SK-N-SH (cell line): ENCODE results near the gene SCAMP5. TPM values are rescaled to one million over a fixed set of nuclear protein-coding genes. Genes with fewer than 3 reads are reported as not detected.

Experiments
- CTCF ChIA-PET: fragments of 300-600, 350-600 bp; formaldehyde crosslinking; extraction: SDS; loops from one replicate; lab custom pipeline; 2021; lab: Yijun Ruan, JAX
- POLR2A ChIA-PET: fragments of 350-600 bp; sonication (Branson Sonifier 250); formaldehyde crosslinking; extraction: SDS; loops from one replicate; lab custom pipeline; 2020; ENCODE audit warnings: antibody characterized with exemption, inconsistent platforms; lab: Yijun Ruan, JAX
- DNase-seq: peaks from one replicate; pipeline ENCODE4 v3.0.0; 2012
- H2AFZ ChIP-seq: fragments of 200-600 bp; sonication (generic); 2 replicates; pipeline ENCODE4 v1.8.1; 2016; ENCODE audit warnings: antibody characterized with exemption, mild to moderate bottlenecking, low read depth
- H3F3A ChIP-seq: fragments of 200-600 bp; sonication (generic); replicated peaks from 2 replicates; pipeline ENCODE3; 2016; ENCODE audit warnings: antibody characterized with exemption, mild to moderate bottlenecking; ENCODE audit not compliant: insufficient read depth
- H3K27ac ChIP-seq, 2 experiments: fragments of 200-500 bp in 1 of 2; fragments of 200-600 bp in 1 of 2; sonication (Bioruptor generic) in 1 of 2; sonication (generic), shearing (Covaris generic) in 1 of 2; 2 replicates each; pipeline versions ENCODE4 v1.5.1 to v1.6.1; 2014 to 2016; ENCODE audit warnings: low read depth in 2 of 2, inconsistent platforms in 1 of 2, low read length in 1 of 2, mild to moderate bottlenecking in 1 of 2, mixed read lengths in 1 of 2
- H3K27me3 ChIP-seq: fragments of 200-600 bp; sonication (generic), shearing (Covaris generic); 2 replicates; pipeline ENCODE4 v1.6.1; 2016; ENCODE audit warnings: mixed run types; ENCODE audit not compliant: insufficient read depth
- H3K36me3 ChIP-seq, 2 experiments: fragments of 200-500 bp in 1 of 2; fragments of 200-600 bp in 1 of 2; sonication (Bioruptor generic) in 1 of 2; sonication (generic) in 1 of 2; replicated peaks in 1 of 2; 2 replicates each; pipeline versions ENCODE3 to v1.5.1; 2014 to 2016; ENCODE audit warnings: low read length in 1 of 2, mild to moderate bottlenecking in 1 of 2; ENCODE audit not compliant: insufficient read depth in 2 of 2, control insufficient read depth in 1 of 2
- H3K4me1 ChIP-seq, 2 experiments: fragments of 200-500 bp in 1 of 2; fragments of 200-600 bp in 1 of 2; sonication (Bioruptor generic) in 1 of 2; sonication (generic), shearing (Covaris generic) in 1 of 2; 2 replicates each; pipeline versions ENCODE4 v1.5.1 to v1.6.1; 2014 to 2016; ENCODE audit warnings: low read depth in 1 of 2, low read length in 1 of 2, mixed run types in 1 of 2; ENCODE audit not compliant: insufficient read depth in 2 of 2, control insufficient read depth in 1 of 2
- H3K4me2 ChIP-seq: fragments of 200-600 bp; sonication (generic), shearing (Covaris generic); 2 replicates; pipeline ENCODE4 v1.6.1; 2017; ENCODE audit warnings: mixed run types
- H3K4me3 ChIP-seq, 2 experiments: fragments of 200-500 bp in 1 of 2; fragments of 200-600 bp in 1 of 2; sonication (Bioruptor generic) in 1 of 2; sonication (generic), shearing (Covaris generic) in 1 of 2; 2 replicates each; pipeline versions ENCODE4 v1.5.1 to v1.8.1; 2014 to 2016; ENCODE audit warnings: low read depth in 2 of 2, inconsistent platforms in 1 of 2, low read length in 1 of 2, mild to moderate bottlenecking in 1 of 2, mixed read lengths in 1 of 2, moderate library complexity in 1 of 2
- H3K79me2 ChIP-seq: fragments of 200-600 bp; sonication (generic); 2 replicates; pipeline ENCODE4 v1.8.1; 2017; ENCODE audit warnings: mild to moderate bottlenecking; ENCODE audit not compliant: insufficient read depth
- H3K9ac ChIP-seq: fragments of 200-600 bp; sonication (generic); 2 replicates; pipeline ENCODE4 v1.6.1; 2017; ENCODE audit warnings: mixed run types
- H3K9me2 ChIP-seq: fragments of 200-600 bp; sonication (generic); 2 replicates; pipeline ENCODE4 v1.6.1; 2017; ENCODE audit warnings: mixed run types
- H3K9me3 ChIP-seq: fragments of 200-600 bp; sonication (generic); 2 replicates; pipeline ENCODE4 v1.6.1; 2017; ENCODE audit warnings: mixed run types, mild to moderate bottlenecking, moderate library complexity
- H4K20me1 ChIP-seq: fragments of 200-600 bp; sonication (generic); 2 replicates; pipeline ENCODE4 v1.6.1; 2017; ENCODE audit warnings: mild to moderate bottlenecking, mixed run types; ENCODE audit not compliant: insufficient read depth
- CHD2 ChIP-seq: fragments of 150-350 bp; IDR thresholded peaks from 2 replicates; pipeline ENCODE4 v1.6.1; 2018; ENCODE audit warnings: low read length; ENCODE audit not compliant: partially characterized antibody
- CTCF ChIP-seq: fragments of 200-600 bp; sonication (generic); IDR thresholded peaks from 2 replicates; pipeline ENCODE4 v1.6.1; 2017; ENCODE audit warnings: antibody characterized with exemption, mild to moderate bottlenecking, moderate library complexity
- ELF1 ChIP-seq: IDR thresholded peaks from 2 replicates; pipeline ENCODE4 v1.4.0; 2012
- EP300 ChIP-seq, 2 experiments: IDR thresholded peaks; 2 replicates each; pipeline versions ENCODE4 v1.4.0 to v1.6.1; 2012; ENCODE audit warnings: borderline replicate concordance in 1 of 2, low read depth in 1 of 2, low read length in 1 of 2
- FOSL2 ChIP-seq: IDR thresholded peaks from 2 replicates; pipeline ENCODE4 v1.4.0; 2012; ENCODE audit warnings: low read depth, mild to moderate bottlenecking, moderate library complexity, borderline replicate concordance
- FOXJ3 ChIP-seq: sonication (generic); formaldehyde crosslinking; IDR thresholded peaks from 2 replicates; pipeline ENCODE4 v1.5.1; 2020; ENCODE audit warnings: mild to moderate bottlenecking, missing genetic modification reagents
- IRF3 ChIP-seq: fragments of 150-350 bp; IDR thresholded peaks from 2 replicates; pipeline ENCODE4 v1.6.1; 2016; ENCODE audit warnings: mild to moderate bottlenecking, low read depth, low read length
- MAX ChIP-seq: IDR thresholded peaks from 2 replicates; pipeline ENCODE4 v1.4.0; 2012; ENCODE audit warnings: low read depth
- NFIC ChIP-seq: IDR thresholded peaks from 2 replicates; pipeline ENCODE4 v1.4.0; 2012; ENCODE audit warnings: borderline replicate concordance
- NRF1 ChIP-seq: IDR thresholded peaks from 2 replicates; pipeline ENCODE4 v1.6.1; 2012; ENCODE audit warnings: low read depth, mild to moderate bottlenecking, low read length
- POLR2AphosphoS5 ChIP-seq: IDR thresholded peaks from 2 replicates; pipeline ENCODE4 v1.6.1; 2012; ENCODE audit warnings: low read depth, low read length
- RAD21 ChIP-seq: IDR thresholded peaks from 2 replicates; pipeline ENCODE4 v1.6.1; 2012; ENCODE audit warnings: mild to moderate bottlenecking, low read length
- RFX5 ChIP-seq: IDR thresholded peaks from 2 replicates; pipeline ENCODE4 v1.6.1; 2012; ENCODE audit warnings: mild to moderate bottlenecking, improper control_type of control experiment, low read length
- RXRA ChIP-seq: IDR thresholded peaks from 2 replicates; pipeline ENCODE4 v1.4.0; 2012; ENCODE audit warnings: low read depth, mild to moderate bottlenecking, borderline replicate concordance
- TAF1 ChIP-seq: IDR thresholded peaks from 2 replicates; pipeline ENCODE4 v1.6.1; 2012; ENCODE audit warnings: low read depth, mild to moderate bottlenecking, low read length, moderate library complexity, borderline replicate concordance
- TCF12 ChIP-seq: IDR thresholded peaks from 2 replicates; pipeline ENCODE4 v1.4.0; 2012
- TEAD4 ChIP-seq: IDR thresholded peaks from 2 replicates; pipeline ENCODE4 v1.4.0; 2012; ENCODE audit warnings: mild to moderate bottlenecking, borderline replicate concordance; ENCODE audit not compliant: insufficient read depth
- YY1 ChIP-seq: IDR thresholded peaks from 2 replicates; pipeline ENCODE4 v1.4.0; 2012; ENCODE audit warnings: low read depth, mild to moderate bottlenecking
- WGBS: methylation state at CpG from one replicate; pipeline ENCODE4 v1.1.6; 2017; ENCODE audit warnings: low lambda C conversion rate; 5-methylcytosine and 5-hydroxymethylcytosine counted together
- polyA plus RNA-seq, 3 experiments: library from polyadenylated mRNA; depleted of rRNA; stranded (reverse); fragments of >200 nt; gene quantifications; 2 replicates each; pipeline ENCODE4 v1.2.3, GENCODE V29; 2012
- TF ChIP-seq, protein P1 (sequence below): IDR thresholded peaks from 2 replicates; pipeline ENCODE4 v1.4.0; 2012; ENCODE audit warnings: low read depth, borderline replicate concordance
- TF ChIP-seq, protein P2 (sequence below): fragments of 150-350 bp; IDR thresholded peaks from 2 replicates; pipeline ENCODE4 v1.6.1; 2017; ENCODE audit warnings: antibody characterized with exemption, low read length, low read depth, borderline replicate concordance

The SCAMP5 gene
- polyA plus RNA-seq, 1 of the 3 experiments (the other 2 are of a cell fraction): 27.9 TPM

- Histone ChIP-seq H3K27ac (no peak overlapping the region; a peak in 1 of 4 replicates), H3K4me3 (no peak overlapping the region), H3K27me3 (no peaks in the 10 kb centered on the region), H3K36me3 (no peaks in the 10 kb centered on the region), H3K9ac (no peak overlapping the region), H3K9me2 (no peaks in the 10 kb centered on the region), H3K79me2 (no peaks in the 10 kb centered on the region), H3K4me2 (peak overlapping the region; percentile 31; the same call in 1 of the 2 replicates), H2AFZ (peak overlapping the region; percentile 64; the same call in 1 of the 2 replicates), H3K4me1 (peaks cover 7 to 10% of the 10 kb centered on the region in 2 experiments; a peak in 3 of 4 replicates), H3K9me3 (no peaks in the 10 kb centered on the region), H4K20me1 (no peaks in the 10 kb centered on the region), H3F3A (no peaks in the 10 kb centered on the region)
- CTCF ChIA-PET: interaction anchor here (0.6 to 10.3 kb wide), 21 partner anchors 9 to 424 kb away, joined by 3 to 238 read pairs (median 4); partner anchors contain the start of genes C15orf39 and RPP25
- POLR2A ChIA-PET: interaction anchor here (0.8 kb wide), 1 partner anchor 175 kb away, joined by 3 read pairs; no protein-coding TSS in a partner anchor
- no peak for DNase-seq
- TF ChIP-seq YY1 (no peak), RXRA (no peak), ELF1 (no peak), NRF1 (no peak), EP300 (IDR thresholded peaks at IDR 0.05; ENCODE audit: borderline replicate concordance in 1 of 2, low read depth in 1 of 2, low read length in 1 of 2) (no peak), RFX5 (no peak), TAF1 (no peak), CHD2 (no peak), RAD21 (no peak), CTCF (no peak), POLR2AphosphoS5 (no peak), TCF12 (no peak), NFIC (no peak), FOXJ3 (no peak), IRF3 (no peak), TEAD4 (no peak), MAX (no peak), FOSL2 (no peak)
- TF ChIP-seq, protein P1, sequence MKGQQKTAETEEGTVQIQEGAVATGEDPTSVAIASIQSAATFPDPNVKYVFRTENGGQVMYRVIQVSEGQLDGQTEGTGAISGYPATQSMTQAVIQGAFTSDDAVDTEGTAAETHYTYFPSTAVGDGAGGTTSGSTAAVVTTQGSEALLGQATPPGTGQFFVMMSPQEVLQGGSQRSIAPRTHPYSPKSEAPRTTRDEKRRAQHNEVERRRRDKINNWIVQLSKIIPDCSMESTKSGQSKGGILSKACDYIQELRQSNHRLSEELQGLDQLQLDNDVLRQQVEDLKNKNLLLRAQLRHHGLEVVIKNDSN: no peak
- TF ChIP-seq, protein P2, sequence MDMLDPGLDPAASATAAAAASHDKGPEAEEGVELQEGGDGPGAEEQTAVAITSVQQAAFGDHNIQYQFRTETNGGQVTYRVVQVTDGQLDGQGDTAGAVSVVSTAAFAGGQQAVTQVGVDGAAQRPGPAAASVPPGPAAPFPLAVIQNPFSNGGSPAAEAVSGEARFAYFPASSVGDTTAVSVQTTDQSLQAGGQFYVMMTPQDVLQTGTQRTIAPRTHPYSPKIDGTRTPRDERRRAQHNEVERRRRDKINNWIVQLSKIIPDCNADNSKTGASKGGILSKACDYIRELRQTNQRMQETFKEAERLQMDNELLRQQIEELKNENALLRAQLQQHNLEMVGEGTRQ: no peak
- TF ChIP-seq, all 33 proteins: peak for 0
- 38% methylated on average over 1 of the region's 2 CpGs for WGBS
These were observed 34.7 kb downstream of the SCAMP5 start for GRCh38 chr15:75030023-75030413.
